Liver (tissue), 9 donors: ENCODE data around the gene DPM1. TPM values are rescaled to one million over a fixed set of nuclear protein-coding genes. Genes with fewer than 3 reads are reported as not detected.

Experiments
- DNase-seq: peaks from one replicate; pipeline ENCODE4 v3.0.0-alpha.2; 2017; ENCODE audit warnings: low spot score
- H3K27ac ChIP-seq, 2 donors: one replicate each; pipeline ENCODE4 v1.7.0; 2013; ENCODE audit warnings: inconsistent platforms in 2 of 2, low read length in 2 of 2, control low read depth in 1 of 2, low read depth in 1 of 2, mild to moderate bottlenecking in 1 of 2
- H3K27me3 ChIP-seq, 4 donors: one replicate each; pipeline versions ENCODE4 v1.6.1 to v1.7.0; 2013; ENCODE audit warnings: low read length in 3 of 4, inconsistent platforms in 1 of 4, mild to moderate bottlenecking in 1 of 4, moderate library complexity in 1 of 4; ENCODE audit not compliant: control insufficient read depth in 4 of 4, insufficient read depth in 4 of 4
- H3K36me3 ChIP-seq, 4 donors: one replicate each; pipeline versions ENCODE4 v1.6.1 to v1.7.0; 2013; ENCODE audit warnings: low read length in 3 of 4, mild to moderate bottlenecking in 3 of 4, low read depth in 1 of 4, moderate library complexity in 1 of 4; ENCODE audit not compliant: control insufficient read depth in 4 of 4, insufficient read depth in 3 of 4
- H3K4me1 ChIP-seq, 4 donors: one replicate each; pipeline versions ENCODE4 v1.6.1 to v1.7.0; 2013; ENCODE audit warnings: low read length in 3 of 4, mild to moderate bottlenecking in 3 of 4, moderate library complexity in 1 of 4; ENCODE audit not compliant: control insufficient read depth in 4 of 4, insufficient read depth in 4 of 4
- H3K4me3 ChIP-seq, 3 donors: one replicate each; pipeline versions ENCODE4 v1.6.1 to v1.7.0; 2013; ENCODE audit warnings: low read length in 3 of 3, control low read depth in 1 of 3, low read depth in 1 of 3, mild to moderate bottlenecking in 1 of 3
- H3K9ac ChIP-seq, 2 donors: one replicate each; pipeline ENCODE4 v1.7.0; 2013; ENCODE audit warnings: low read length in 2 of 2, mild to moderate bottlenecking in 2 of 2, moderate library complexity in 2 of 2, control low read depth in 1 of 2, low read depth in 1 of 2
- H3K9me3 ChIP-seq, 4 donors: one replicate each; pipeline versions ENCODE4 v1.6.1 to v1.7.0; 2013; ENCODE audit warnings: low read length in 3 of 4; ENCODE audit not compliant: control insufficient read depth in 4 of 4
- FOXA1 ChIP-seq: IDR thresholded peaks from 2 replicates; pipeline ENCODE4 v1.6.1; 2016; ENCODE audit warnings: antibody characterized with exemption
- FOXA2 ChIP-seq: IDR thresholded peaks from 2 replicates; pipeline ENCODE4 v1.6.1; 2016; ENCODE audit warnings: antibody characterized with exemption
- NR2F2 ChIP-seq: IDR thresholded peaks from 2 replicates; pipeline ENCODE4 v1.6.1; 2016; ENCODE audit warnings: antibody characterized with exemption
- RAD21 ChIP-seq, 2 donors: IDR thresholded peaks; 2 replicates each; pipeline ENCODE4 v1.6.1; 2016; ENCODE audit warnings: antibody characterized with exemption in 2 of 2, mild to moderate bottlenecking in 2 of 2
- SP1 ChIP-seq: IDR thresholded peaks from 2 replicates; pipeline ENCODE4 v1.6.1; 2018; ENCODE audit warnings: antibody characterized with exemption, mild to moderate bottlenecking
- YY1 ChIP-seq: IDR thresholded peaks from 2 replicates; pipeline ENCODE4 v1.6.1; 2016; ENCODE audit warnings: antibody characterized with exemption, mild to moderate bottlenecking
- WGBS: extraction: QIAGEN DNeasy Blood & Tissue Kit; methylation state at CpG from one replicate; pipeline ENCODE4 v1.1.7; 2013; 5-methylcytosine and 5-hydroxymethylcytosine counted together
- polyA plus RNA-seq, 2 donors: library from polyadenylated mRNA; stranded (reverse) in 1 of 2; unstranded in 1 of 2; fragments of 200-250 nt in 1 of 2; fragments of >200 nt in 1 of 2; fragmentation: Nextera tagmentation in 1 of 2; extraction: Ambion mirVana in 1 of 2; gene quantifications; one replicate each; pipeline versions ENCODE4 v1.2.1 to v1.2.3, GENCODE V29; 2013 to 2015
- total RNA-seq, 2 donors: library from RNA; depleted of rRNA; stranded (reverse); fragments of >200 nt; gene quantifications; one replicate each; pipeline ENCODE4 v1.2.3, GENCODE V29; 2014
- TF ChIP-seq, protein P1 (sequence below): fragments of 150-350 bp; IDR thresholded peaks from 2 replicates; pipeline ENCODE4 v1.5.1; 2017; ENCODE audit warnings: improper control_type of control experiment, low read depth, low read length; ENCODE audit not compliant: missing input control
- TF ChIP-seq, protein P2 (sequence below): IDR thresholded peaks from 2 replicates; pipeline ENCODE4 v1.6.1; 2016; ENCODE audit warnings: antibody characterized with exemption
- donor health status: healthy.
- donor health status: healthy.
- donor health status: healthy.
- donor health status: healthy.
- donor health status: healthy.

The DPM1 gene
- total and polyA plus RNA-seq, 4 donors, result 27.2 to 42.6 (median 35.2) TPM

DNA sequence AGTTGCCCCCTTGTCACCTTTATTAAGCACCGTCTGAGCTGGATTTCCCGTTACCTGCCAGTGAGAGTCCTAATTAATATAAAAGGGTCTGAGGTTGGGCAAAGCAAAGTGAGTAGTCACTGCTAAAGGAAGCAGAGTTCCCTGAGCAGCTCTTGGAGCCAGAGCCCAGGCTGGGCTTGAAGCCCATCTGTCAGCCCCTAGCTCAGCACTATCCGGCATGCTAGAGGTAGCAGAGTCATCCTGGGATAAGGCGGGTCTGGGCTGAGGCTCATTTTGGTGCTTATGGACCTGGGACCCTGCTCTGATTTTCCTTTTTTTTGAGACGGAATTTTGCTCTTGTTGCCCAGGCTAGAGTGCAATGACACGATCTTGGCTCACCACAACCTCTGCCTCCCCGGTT lies 73.3 kb downstream of the DPM1 start:
- TF ChIP-seq SP1 (no peak), YY1 (no peak), FOXA2 (no peak), FOXA1 (no peak), RAD21 (IDR thresholded peaks at IDR 0.05) (no peak), NR2F2 (no peak)
- TF ChIP-seq, protein P1, sequence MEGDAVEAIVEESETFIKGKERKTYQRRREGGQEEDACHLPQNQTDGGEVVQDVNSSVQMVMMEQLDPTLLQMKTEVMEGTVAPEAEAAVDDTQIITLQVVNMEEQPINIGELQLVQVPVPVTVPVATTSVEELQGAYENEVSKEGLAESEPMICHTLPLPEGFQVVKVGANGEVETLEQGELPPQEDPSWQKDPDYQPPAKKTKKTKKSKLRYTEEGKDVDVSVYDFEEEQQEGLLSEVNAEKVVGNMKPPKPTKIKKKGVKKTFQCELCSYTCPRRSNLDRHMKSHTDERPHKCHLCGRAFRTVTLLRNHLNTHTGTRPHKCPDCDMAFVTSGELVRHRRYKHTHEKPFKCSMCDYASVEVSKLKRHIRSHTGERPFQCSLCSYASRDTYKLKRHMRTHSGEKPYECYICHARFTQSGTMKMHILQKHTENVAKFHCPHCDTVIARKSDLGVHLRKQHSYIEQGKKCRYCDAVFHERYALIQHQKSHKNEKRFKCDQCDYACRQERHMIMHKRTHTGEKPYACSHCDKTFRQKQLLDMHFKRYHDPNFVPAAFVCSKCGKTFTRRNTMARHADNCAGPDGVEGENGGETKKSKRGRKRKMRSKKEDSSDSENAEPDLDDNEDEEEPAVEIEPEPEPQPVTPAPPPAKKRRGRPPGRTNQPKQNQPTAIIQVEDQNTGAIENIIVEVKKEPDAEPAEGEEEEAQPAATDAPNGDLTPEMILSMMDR, result no peak
- TF ChIP-seq, protein P2, sequence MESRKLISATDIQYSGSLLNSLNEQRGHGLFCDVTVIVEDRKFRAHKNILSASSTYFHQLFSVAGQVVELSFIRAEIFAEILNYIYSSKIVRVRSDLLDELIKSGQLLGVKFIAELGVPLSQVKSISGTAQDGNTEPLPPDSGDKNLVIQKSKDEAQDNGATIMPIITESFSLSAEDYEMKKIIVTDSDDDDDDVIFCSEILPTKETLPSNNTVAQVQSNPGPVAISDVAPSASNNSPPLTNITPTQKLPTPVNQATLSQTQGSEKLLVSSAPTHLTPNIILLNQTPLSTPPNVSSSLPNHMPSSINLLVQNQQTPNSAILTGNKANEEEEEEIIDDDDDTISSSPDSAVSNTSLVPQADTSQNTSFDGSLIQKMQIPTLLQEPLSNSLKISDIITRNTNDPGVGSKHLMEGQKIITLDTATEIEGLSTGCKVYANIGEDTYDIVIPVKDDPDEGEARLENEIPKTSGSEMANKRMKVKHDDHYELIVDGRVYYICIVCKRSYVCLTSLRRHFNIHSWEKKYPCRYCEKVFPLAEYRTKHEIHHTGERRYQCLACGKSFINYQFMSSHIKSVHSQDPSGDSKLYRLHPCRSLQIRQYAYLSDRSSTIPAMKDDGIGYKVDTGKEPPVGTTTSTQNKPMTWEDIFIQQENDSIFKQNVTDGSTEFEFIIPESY, result no peak

More for the DNA sequence above, 73.3 kb downstream of the DPM1 start:
- no peaks in the 10 kb centered on the region for H3K27me3 ChIP-seq
- no peak for DNase-seq
- H3K4me1 ChIP-seq, result no peaks in the 10 kb centered on the region
- peaks cover 0 to 13% (median 6%) of the 10 kb centered on the region in 4 donors for H3K36me3 ChIP-seq
- 87% methylated on average over 7 of the region's 7 CpGs for WGBS
- H3K4me3 ChIP-seq, result no peak overlapping the region
- H3K9me3 ChIP-seq, result no peaks in the 10 kb centered on the region
- H3K9ac ChIP-seq, result no peak overlapping the region
- H3K27ac ChIP-seq, result no peak overlapping the region

Other genes with a start within 250 kb of the DPM1 start
- 1 to 10 TPM; 6.2 to 8.8 TPM for gene PARD6B, start 227.0 kb downstream of the DPM1 start, total RNA-seq
- gene PARD6B, start 227.0 kb downstream of the DPM1 start, polyA plus RNA-seq, result 1 to 10 TPM; 1.2 to 5.7 TPM
- under 1 TPM; 0.47 to 0.50 TPM for gene BCAS4, start 163.5 kb downstream of the DPM1 start, total RNA-seq
- gene BCAS4, start 163.5 kb downstream of the DPM1 start, polyA plus RNA-seq, result under 1 TPM; 0.25 to 0.47 TPM
- 10 to 100 TPM; 25.2 to 25.4 TPM for gene ADNP, start 27.1 kb downstream of the DPM1 start, total RNA-seq
- gene ADNP, start 27.1 kb downstream of the DPM1 start, polyA plus RNA-seq, result 10 to 100 TPM in 1 of 2 donors, 1 to 10 TPM in 1; 9.3 to 15.1 TPM
- 1 to 10 TPM; 4.0 to 4.3 TPM for gene MOCS3, start 286 bp upstream of the DPM1 start, total RNA-seq
- 1 to 10 TPM; 1.7 to 2.4 TPM for gene MOCS3, start 286 bp upstream of the DPM1 start, polyA plus RNA-seq
- under 1 TPM; 0.08 to 0.14 TPM for gene KCNG1, start 64.6 kb upstream of the DPM1 start, total RNA-seq
- under 1 TPM in 1 of 2 donors, not detected in 1; 0.24 TPM for gene KCNG1, start 64.6 kb upstream of the DPM1 start, polyA plus RNA-seq